ENCODE data around the gene CFAP90. TPM values are rescaled to one million over a fixed set of nuclear protein-coding genes. Genes with fewer than 3 reads are reported as not detected.

The CFAP90 gene
- total and polyA plus RNA-seq, 4 donors = 13.0 to 29.8 (median 15.6) TPM

DNA sequence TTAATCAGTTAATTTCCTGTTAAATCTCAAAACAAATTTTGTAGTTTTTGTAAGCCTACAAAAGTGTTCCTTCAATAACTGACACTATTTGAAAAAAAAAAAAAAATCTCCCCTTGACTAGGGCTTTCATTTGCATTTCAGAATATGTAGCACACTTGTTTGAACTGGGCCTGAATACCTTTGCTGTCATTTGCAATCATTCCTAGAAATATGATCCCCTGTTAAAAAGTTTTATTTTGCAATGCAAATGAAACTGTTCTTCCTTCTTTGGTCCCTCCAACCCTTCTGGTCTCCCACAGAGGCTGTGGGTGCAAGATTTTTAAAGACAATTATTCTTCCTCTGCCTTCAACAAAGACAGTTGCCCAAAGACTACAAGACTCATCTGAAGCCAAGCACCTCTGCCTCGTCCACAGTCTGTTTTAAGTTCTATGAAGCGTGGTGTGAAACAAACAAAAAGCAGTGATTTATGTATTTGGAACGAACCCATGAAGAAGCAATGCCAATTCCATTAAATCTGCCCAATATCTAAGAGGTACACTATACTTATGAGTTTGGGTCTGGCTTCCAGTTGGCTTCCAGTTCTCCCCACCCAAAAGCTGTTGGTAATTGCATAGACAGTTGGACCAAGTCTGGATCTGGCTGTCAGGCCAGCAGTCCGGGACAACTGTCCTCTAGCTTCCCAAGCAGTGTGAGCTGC lies 66.1 kb downstream of the CFAP90 start:
- 74 to 76% methylated on average over 4 of the region's 4 CpGs for WGBS, 2 donors
- no peak overlapping the region for H3K27ac ChIP-seq (ENCODE audit: low read depth in 1 of 2, low read length in 1 of 2)
- no peaks in the 10 kb centered on the region for H3K9me3 ChIP-seq (ENCODE audit: control insufficient read depth in 4 of 4, insufficient read depth in 3 of 4, low read length in 3 of 4)
- TF ChIP-seq, protein P1, sequence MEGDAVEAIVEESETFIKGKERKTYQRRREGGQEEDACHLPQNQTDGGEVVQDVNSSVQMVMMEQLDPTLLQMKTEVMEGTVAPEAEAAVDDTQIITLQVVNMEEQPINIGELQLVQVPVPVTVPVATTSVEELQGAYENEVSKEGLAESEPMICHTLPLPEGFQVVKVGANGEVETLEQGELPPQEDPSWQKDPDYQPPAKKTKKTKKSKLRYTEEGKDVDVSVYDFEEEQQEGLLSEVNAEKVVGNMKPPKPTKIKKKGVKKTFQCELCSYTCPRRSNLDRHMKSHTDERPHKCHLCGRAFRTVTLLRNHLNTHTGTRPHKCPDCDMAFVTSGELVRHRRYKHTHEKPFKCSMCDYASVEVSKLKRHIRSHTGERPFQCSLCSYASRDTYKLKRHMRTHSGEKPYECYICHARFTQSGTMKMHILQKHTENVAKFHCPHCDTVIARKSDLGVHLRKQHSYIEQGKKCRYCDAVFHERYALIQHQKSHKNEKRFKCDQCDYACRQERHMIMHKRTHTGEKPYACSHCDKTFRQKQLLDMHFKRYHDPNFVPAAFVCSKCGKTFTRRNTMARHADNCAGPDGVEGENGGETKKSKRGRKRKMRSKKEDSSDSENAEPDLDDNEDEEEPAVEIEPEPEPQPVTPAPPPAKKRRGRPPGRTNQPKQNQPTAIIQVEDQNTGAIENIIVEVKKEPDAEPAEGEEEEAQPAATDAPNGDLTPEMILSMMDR (IDR thresholded peaks at IDR 0.05; ENCODE audit: control extremely low read depth, extremely low read depth) = no peak
- H3K4me3 ChIP-seq = no peak overlapping the region
- DNase-seq (no peak), ATAC-seq (ENCODE audit: insufficient read depth, low FRiP score) (no peak)
- no peaks in the 10 kb centered on the region for H3K4me1 ChIP-seq (ENCODE audit: control insufficient read depth in 5 of 5, insufficient read depth in 5 of 5, low read length in 5 of 5)
- no peaks in the 10 kb centered on the region for H3K36me3 ChIP-seq (ENCODE audit: control insufficient read depth in 4 of 4, insufficient read depth in 4 of 4, low read length in 4 of 4)
- H3K9ac ChIP-seq (ENCODE audit: insufficient read depth in 1 of 2, low read length in 2 of 2) = no peak overlapping the region
- H3K27me3 ChIP-seq (ENCODE audit: control insufficient read depth in 3 of 3, insufficient read depth in 3 of 3, low read length in 2 of 3) = no peaks in the 10 kb centered on the region

DNA sequence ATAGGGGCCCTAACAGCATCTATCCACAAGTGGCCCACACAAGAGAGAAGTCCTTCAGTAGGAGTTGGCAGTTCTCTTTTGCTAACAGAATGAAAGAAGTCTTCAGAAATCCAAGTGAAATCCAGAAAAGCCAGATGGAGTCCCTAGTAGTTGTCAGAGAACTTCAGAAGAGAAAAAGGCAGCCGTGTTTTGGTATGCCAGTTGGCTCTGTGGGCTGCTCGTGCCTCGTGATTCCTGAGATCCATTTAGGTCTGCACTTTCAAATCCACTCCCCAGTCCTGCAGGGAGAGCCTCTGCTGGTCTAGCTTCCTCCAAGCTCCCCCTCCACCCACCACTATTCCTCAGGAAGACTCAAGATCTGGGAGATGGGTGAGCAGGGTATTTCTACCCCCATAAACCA lies 69.0 kb downstream of the CFAP90 start:
- DNase-seq (no peak), ATAC-seq (ENCODE audit: insufficient read depth, low FRiP score) (no peak)
- Histone ChIP-seq H3K9ac (ENCODE audit: insufficient read depth in 1 of 2, low read length in 2 of 2) (no peak overlapping the region), H3K9me3 (ENCODE audit: control insufficient read depth in 4 of 4, insufficient read depth in 3 of 4, low read length in 3 of 4) (no peaks in the 10 kb centered on the region), H3K27me3 (ENCODE audit: control insufficient read depth in 3 of 3, insufficient read depth in 3 of 3, low read length in 2 of 3) (no peaks in the 10 kb centered on the region), H3K4me1 (ENCODE audit: control insufficient read depth in 5 of 5, insufficient read depth in 5 of 5, low read length in 5 of 5) (no peaks in the 10 kb centered on the region), H3K36me3 (ENCODE audit: control insufficient read depth in 4 of 4, insufficient read depth in 4 of 4, low read length in 4 of 4) (no peaks in the 10 kb centered on the region), H3K27ac (ENCODE audit: low read depth in 1 of 2, low read length in 1 of 2) (no peak overlapping the region), H3K4me3 (no peak overlapping the region)
- WGBS, 2 donors = 49 to 60% methylated on average over 3 of the region's 3 CpGs
- TF ChIP-seq, protein P1 (IDR thresholded peaks at IDR 0.05; ENCODE audit: control extremely low read depth, extremely low read depth) = no peak

Other genes starting within 250 kb of the CFAP90 start
- 10 to 100 TPM in 1 of 2 donors, 1 to 10 TPM in 1; 6.7 to 17.6 TPM for gene FASTKD3, start 17.9 kb upstream of the CFAP90 start, total RNA-seq
- gene FASTKD3, start 17.9 kb upstream of the CFAP90 start, polyA plus RNA-seq = 10 to 100 TPM in 1 of 2 donors, 1 to 10 TPM in 1; 9.3 to 17.7 TPM
- 100 to 1,000 TPM in 1 of 2 donors, 10 to 100 TPM in 1; 85.0 to 115 TPM for gene MTRR, start 18.0 kb upstream of the CFAP90 start, total RNA-seq
- 10 to 100 TPM; 31.0 to 59.3 TPM for gene MTRR, start 18.0 kb upstream of the CFAP90 start, polyA plus RNA-seq

All from lung (tissue), 12 donors.